ENCODE measurements around the gene EDARADD.

Gene EDARADD

DNA sequence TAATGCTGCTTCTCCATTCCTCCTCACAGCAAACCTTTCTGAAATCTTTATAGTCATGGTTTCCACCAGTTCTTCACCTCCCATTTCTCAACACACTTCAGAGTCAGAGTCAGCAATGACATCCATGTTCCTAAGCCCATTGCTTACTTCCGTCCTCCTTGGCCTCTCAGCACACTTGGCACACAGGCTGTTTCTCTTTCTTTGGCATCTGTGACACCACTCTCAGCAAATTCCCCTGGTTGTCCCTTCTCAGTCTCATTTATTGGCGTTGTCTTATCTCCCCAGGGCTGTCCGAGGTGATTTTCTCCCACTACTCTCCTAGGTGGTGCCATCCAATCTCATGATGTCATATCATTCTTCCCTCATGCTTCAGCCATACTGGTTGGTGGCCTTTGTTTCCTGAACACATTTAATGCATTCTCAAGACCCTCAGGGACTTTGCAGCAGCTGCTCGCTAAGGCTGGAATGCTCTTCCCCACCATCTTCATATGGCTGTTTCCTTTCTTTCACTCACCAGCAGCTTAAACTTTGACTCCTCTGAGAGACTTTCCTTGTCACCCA, 126.4 kb downstream of the EDARADD start:
- DNase-seq: no peak

- DNase-seq: no peak
Observed at GRCh38 chr1:236522937-236523703, 129.0 kb downstream of the EDARADD start.

DNA sequence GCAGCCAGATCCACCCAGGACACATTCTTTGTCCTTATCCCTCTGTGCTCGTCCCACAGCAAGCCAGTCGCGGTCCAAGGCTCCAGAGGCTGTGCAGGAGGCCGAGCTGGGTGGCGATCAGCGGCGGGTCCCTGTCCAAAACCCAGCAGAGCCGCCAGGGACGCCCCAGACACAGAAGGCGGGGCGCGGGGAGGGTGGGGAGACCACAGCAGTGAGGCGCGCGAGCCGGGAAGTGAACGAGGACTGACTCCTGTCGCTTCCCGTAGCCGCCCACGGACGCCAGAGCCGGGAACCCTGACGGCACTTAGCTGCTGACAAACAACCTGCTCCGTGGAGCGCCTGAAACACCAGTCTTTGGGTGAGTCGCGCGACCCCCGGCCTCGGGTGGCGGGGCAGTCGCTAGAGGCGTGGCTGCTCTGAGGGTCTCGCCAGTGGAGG, 129.6 kb downstream of the EDARADD start, which contains the start of gene LGALS8:
Gene LGALS8, plus strand, starts transcription at position 279 of the 438 bp plus-strand sequence. CDS start 2,089 bp downstream, outside the sequence.
- DNase-seq: peak; percentile 10

DNA sequence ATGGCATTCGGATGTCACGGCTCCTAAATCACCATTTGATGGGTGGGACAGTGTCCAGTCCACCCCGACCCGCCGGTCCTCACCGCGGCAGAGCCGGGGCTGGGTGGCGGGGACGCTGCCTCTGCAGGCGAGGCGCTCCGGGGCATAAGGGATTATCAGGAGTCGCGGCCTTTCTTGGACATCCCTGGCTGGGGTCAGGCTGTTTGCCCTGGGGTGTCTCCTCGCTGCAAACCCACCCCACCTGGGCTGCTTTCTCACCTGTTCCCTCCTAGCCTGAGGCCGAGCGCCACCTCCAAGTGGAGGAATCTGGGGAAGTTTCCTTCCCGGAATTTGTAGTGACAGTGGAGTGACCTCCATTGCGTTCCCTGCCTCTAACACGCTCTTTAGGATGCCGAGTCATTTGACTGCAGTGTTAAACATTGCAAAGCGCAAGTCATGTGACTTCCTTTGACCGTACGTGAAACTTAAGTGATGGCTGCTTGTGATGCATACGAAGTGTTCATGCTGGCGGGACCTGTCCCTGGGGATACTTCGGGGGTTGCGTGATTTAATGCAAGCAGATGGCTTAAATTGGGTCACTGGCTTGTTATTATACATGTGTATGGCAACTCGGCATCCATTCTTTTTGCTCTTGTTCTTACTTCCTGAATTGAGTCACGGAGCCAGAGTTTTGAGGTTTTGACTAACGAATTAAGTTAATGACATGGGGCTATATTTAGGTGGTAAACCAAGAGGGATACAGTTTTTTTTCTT, 130.2 kb downstream of the EDARADD start:
- peak; percentile 43 for DNase-seq

DNA sequence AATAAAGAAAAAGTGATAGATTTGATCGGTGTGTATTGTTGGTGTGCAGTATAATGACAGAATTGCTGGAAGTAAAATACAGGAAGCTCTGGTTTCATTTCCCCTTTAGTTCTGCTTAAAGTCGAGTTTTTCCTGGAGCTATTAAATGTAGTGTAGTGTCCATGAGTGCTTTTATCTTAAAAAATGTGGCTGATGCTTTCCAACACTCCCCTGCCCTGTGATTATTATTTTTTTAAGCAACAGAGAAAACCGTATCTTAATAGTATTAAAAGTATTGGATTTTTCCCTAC, 130.8 kb downstream of the EDARADD start:
- no peak for DNase-seq

DNA sequence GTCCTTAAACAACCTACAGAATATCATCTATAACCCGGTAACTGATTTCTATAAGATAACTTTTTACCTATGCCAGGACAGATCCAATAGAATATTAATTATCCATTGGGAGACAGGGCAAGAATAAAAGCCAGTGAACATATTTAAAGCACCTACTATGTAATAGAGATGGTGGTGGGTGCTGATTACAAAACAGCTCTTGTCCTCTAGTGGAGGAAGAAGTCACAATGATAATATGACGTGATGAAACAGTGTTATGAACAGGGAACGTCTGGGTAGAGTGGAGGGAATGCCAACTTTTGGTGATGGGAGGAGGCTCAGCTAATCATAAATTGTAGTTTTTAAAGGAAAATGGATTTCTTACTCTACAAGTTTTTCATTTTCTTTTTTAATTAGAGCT, 132.0 kb downstream of the EDARADD start:
- no peak for DNase-seq

DNA sequence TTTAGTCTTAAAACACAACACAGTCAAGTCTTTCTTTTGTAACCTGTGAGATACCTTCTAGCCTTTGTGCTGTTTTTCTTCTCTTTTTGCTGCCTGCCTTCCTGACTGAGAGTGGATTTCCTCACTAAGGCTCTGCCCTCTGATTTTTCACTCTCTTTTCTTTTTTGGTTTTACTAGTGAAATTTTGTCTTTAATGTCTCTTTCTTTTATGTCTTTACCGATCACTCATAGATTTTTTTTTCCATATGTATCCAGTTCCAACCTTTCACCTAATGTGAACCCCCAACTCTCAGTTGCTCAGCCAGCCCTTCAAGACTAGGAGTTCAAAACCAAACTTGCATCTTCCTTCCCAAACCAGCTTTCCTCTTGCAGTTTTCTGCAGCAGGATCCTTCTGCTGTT, 136.2 kb downstream of the EDARADD start:
- DNase-seq: no peak

GRCh38 chr1:236530959-236531358, 136.9 kb downstream of the EDARADD start:
- DNase-seq: no peak

GRCh38 chr1:236532850-236533249, 138.8 kb downstream of the EDARADD start:
- no peak for DNase-seq

- DNase-seq: no peak
Observed at GRCh38 chr1:236534151-236534651, 140.1 kb downstream of the EDARADD start.

Data from DMS153 (cell line).